ENCODE data around the gene SLC39A5.

DNA sequence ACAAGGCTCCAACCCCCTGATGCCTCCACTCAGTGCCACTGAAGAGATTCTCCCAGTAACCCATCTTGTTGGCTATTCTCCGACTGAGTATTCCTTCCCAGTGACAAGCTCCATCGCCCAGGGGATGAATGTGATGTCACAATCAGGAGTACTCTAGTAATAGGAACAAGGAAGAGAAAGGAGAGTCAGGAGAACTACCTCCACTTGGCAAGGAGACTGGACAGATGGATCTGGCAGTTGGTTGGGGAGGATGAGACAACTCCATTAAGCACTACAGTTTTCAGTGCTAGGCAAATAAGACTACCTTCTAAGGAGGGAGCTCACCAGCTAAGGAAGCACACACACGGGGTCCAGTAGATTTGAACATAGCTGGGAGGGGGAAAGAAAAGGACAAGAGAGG, 13.4 kb upstream of the SLC39A5 start:
- TF ChIP-seq CTCF (IDR thresholded peaks at IDR 0.05) (no peak), POLR2AphosphoS5 (IDR thresholded peaks at IDR 0.05) (no peak), POLR2A (IDR thresholded peaks at IDR 0.05) (no peak)

Data from prostate gland (tissue), 2 donors.